ENCODE results near the gene PITHD1. TPM values are rescaled to one million over a fixed set of nuclear protein-coding genes. Genes with fewer than 3 reads are reported as not detected.

Gene PITHD1
- total and polyA plus RNA-seq, 12 donors = 25.3 to 71.7 (median 43.3) TPM

- H3K27me3 ChIP-seq = no peaks in the 10 kb centered on the region
- H3K36me3 ChIP-seq = peaks cover 0 to 13% (median 0%) of the 10 kb centered on the region in 9 donors
- no peaks in the 10 kb centered on the region for H3K9me3 ChIP-seq
- ATAC-seq (no peak), DNase-seq (no peak)
- H3K4me3 ChIP-seq = no peak overlapping the region
- TF ChIP-seq, protein P1, sequence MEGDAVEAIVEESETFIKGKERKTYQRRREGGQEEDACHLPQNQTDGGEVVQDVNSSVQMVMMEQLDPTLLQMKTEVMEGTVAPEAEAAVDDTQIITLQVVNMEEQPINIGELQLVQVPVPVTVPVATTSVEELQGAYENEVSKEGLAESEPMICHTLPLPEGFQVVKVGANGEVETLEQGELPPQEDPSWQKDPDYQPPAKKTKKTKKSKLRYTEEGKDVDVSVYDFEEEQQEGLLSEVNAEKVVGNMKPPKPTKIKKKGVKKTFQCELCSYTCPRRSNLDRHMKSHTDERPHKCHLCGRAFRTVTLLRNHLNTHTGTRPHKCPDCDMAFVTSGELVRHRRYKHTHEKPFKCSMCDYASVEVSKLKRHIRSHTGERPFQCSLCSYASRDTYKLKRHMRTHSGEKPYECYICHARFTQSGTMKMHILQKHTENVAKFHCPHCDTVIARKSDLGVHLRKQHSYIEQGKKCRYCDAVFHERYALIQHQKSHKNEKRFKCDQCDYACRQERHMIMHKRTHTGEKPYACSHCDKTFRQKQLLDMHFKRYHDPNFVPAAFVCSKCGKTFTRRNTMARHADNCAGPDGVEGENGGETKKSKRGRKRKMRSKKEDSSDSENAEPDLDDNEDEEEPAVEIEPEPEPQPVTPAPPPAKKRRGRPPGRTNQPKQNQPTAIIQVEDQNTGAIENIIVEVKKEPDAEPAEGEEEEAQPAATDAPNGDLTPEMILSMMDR (IDR thresholded peaks at IDR 0.05) = no peak
- WGBS, 2 donors = 85 to 91% methylated on average over 5 of the region's 5 CpGs
- peaks cover 5 to 35% (median 31%) of the 10 kb centered on the region in 9 donors for H3K4me1 ChIP-seq
- no peak overlapping the region for H3K27ac ChIP-seq
- intact Hi-C loops (cut with DNase I) = loop anchor here in 7 of 10 donors (5.0 to 10.0 kb wide), 4 partner anchors 44 to 187 kb away; partner anchors contain the start of genes RPL11 (in 5 of the 7) and ID3 (in 2 of the 7)
Measured at GRCh38 chr1:23741609-23742008, 36.6 kb upstream of the PITHD1 start.

DNA sequence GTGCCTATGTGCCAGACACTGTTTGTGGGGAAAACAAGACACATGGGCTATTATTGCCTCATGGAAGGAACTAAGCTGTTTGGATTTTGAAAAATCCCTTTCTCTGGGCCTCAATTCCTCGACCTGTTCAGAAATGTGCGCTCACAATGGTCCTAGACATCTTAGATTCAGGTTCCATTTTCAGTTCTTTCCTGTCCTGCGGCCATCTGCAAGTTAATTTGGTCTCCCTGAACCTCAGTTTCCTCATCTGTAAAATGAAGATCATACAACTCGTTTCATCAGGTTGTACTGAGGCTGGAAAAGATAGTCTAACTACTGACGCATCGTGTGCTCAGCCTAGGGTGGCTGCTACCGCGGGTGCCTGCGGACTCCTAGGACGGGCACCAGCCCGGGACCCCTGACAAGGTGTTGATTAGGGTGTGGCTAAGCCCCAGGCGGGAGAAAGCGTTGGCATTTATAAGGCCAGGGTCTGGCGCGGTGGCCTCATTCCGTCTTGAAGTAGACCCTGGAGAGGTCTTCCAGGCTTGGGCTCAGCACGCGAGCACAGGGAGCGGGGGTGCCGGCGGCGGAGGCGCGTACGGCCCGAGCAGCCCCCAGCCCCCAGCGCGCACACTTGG is 35.4 kb upstream of the PITHD1 start:
- no peak for DNase-seq
- H3K4me3 ChIP-seq = peak overlapping the region; percentile 70 to 100 (median 96)
- no peaks in the 10 kb centered on the region for H3K9me3 ChIP-seq
- intact Hi-C loops (cut with DNase I) = loop anchor here in 7 of 10 donors (5.0 to 10.0 kb wide), 4 partner anchors 45 to 188 kb away; partner anchors contain the start of genes RPL11 (in 5 of the 7) and ID3 (in 2 of the 7)
- ATAC-seq = peak in 7 of 8 donors; percentile 11 to 51 (median 29)
- WGBS, 2 donors = 9 to 10% methylated on average over 28 of the region's 28 CpGs
- H3K36me3 ChIP-seq = peaks cover 0 to 23% (median 3%) of the 10 kb centered on the region in 9 donors
- H3K4me1 ChIP-seq = peaks cover 5 to 45% (median 36%) of the 10 kb centered on the region in 9 donors
- peak overlapping the region; percentile 88 to 98 (median 94) for H3K27ac ChIP-seq
- TF ChIP-seq, protein P1 (IDR thresholded peaks at IDR 0.05) = peak in 1 of 9 donors; percentile 2
- no peaks in the 10 kb centered on the region for H3K27me3 ChIP-seq

- Histone ChIP-seq H3K36me3 (peaks cover 0 to 23% (median 3%) of the 10 kb centered on the region in 9 donors), H3K27ac (peak within 1 kb of the TSS; percentile 88 to 98 (median 94)), H3K4me1 (peaks cover 8 to 52% (median 43%) of the 10 kb centered on the region in 9 donors), H3K9me3 (no peaks in the 10 kb centered on the region), H3K27me3 (no peaks in the 10 kb centered on the region), H3K4me3 (peak within 1 kb of the TSS; percentile 70 to 100 (median 96))
- ATAC-seq = peak; percentile 94 to 98 (median 96)
- DNase-seq = peak; percentile 64 to 79
- TF ChIP-seq, protein P1 (IDR thresholded peaks at IDR 0.05) = no peak
- intact Hi-C loops (cut with DNase I) = loop anchor here in 7 of 10 donors (5.0 to 10.0 kb wide), 4 partner anchors 46 to 189 kb away; partner anchors contain the start of genes RPL11 (in 5 of the 7) and ID3 (in 2 of the 7)
- 0 to 1% methylated on average over 113 to 115 of the region's 119 CpGs for WGBS, 2 donors
Measured at GRCh38 chr1:23743287-23744152, 34.7 kb upstream of the PITHD1 start, which contains the start of gene ELOA. TSS of gene ELOA (plus strand) at chr1:23743471. CDS start at chr1:23743504, 33 bp downstream.

- TF ChIP-seq, protein P1 (IDR thresholded peaks at IDR 0.05) = peak in 4 of 9 donors; percentile 15 to 33 (median 26)
- H3K36me3 ChIP-seq = peaks cover 0 to 41% (median 9%) of the 10 kb centered on the region in 9 donors
- DNase-seq = no peak
- no peak overlapping the region for H3K27ac ChIP-seq
- peaks cover 8 to 53% (median 44%) of the 10 kb centered on the region in 9 donors for H3K4me1 ChIP-seq
- no peak for ATAC-seq
- H3K27me3 ChIP-seq = no peaks in the 10 kb centered on the region
- intact Hi-C loops (cut with DNase I) = loop anchor here in 4 of 10 donors (10.0 kb wide), 2 partner anchors 51 to 191 kb away; partner anchors contain the start of genes ID3 (in 2 of the 4) and RPL11 (in 2 of the 4)
- H3K4me3 ChIP-seq = peak overlapping the region in 1 of 10 donors; percentile 87
- 40 to 53% methylated on average over 1 of the region's 1 CpG for WGBS, 2 donors
- no peaks in the 10 kb centered on the region for H3K9me3 ChIP-seq
Measured at GRCh38 chr1:23745515-23745914, 32.7 kb upstream of the PITHD1 start.
